ENCODE measurements around the gene PIK3C2G.

- TF ChIP-seq CTCF (conservative IDR thresholded peaks at IDR 0.05; ENCODE audit: low read depth, low read length) (no peak), EZH2phosphoT487 (IDR thresholded peaks at IDR 0.05; ENCODE audit: borderline replicate concordance, low read length) (no peak), EZH2 (IDR thresholded peaks at IDR 0.05; ENCODE audit: low read length, unreplicated experiment) (no peak)
Observed at GRCh38 chr12:18281941-18282340, 20.6 kb downstream of the PIK3C2G start.

All from PC-3 (cell line).